Liver (tissue), 9 donors: Measurements from ENCODE around the gene STUM. TPM values are rescaled to one million over a fixed set of nuclear protein-coding genes. Genes with fewer than 3 reads are reported as not detected.

Source experiments
- DNase-seq: peaks from one replicate; pipeline ENCODE4 v3.0.0-alpha.2; 2017; ENCODE audit warnings: low spot score
- H3K27ac ChIP-seq, 2 donors: one replicate each; pipeline ENCODE4 v1.7.0; 2013; ENCODE audit warnings: inconsistent platforms in 2 of 2, low read length in 2 of 2, control low read depth in 1 of 2, low read depth in 1 of 2, mild to moderate bottlenecking in 1 of 2
- H3K27me3 ChIP-seq, 4 donors: one replicate each; pipeline versions ENCODE4 v1.6.1 to v1.7.0; 2013; ENCODE audit warnings: low read length in 3 of 4, inconsistent platforms in 1 of 4, mild to moderate bottlenecking in 1 of 4, moderate library complexity in 1 of 4; ENCODE audit not compliant: control insufficient read depth in 4 of 4, insufficient read depth in 4 of 4
- H3K36me3 ChIP-seq, 4 donors: one replicate each; pipeline versions ENCODE4 v1.6.1 to v1.7.0; 2013; ENCODE audit warnings: low read length in 3 of 4, mild to moderate bottlenecking in 3 of 4, low read depth in 1 of 4, moderate library complexity in 1 of 4; ENCODE audit not compliant: control insufficient read depth in 4 of 4, insufficient read depth in 3 of 4
- H3K4me1 ChIP-seq, 4 donors: one replicate each; pipeline versions ENCODE4 v1.6.1 to v1.7.0; 2013; ENCODE audit warnings: low read length in 3 of 4, mild to moderate bottlenecking in 3 of 4, moderate library complexity in 1 of 4; ENCODE audit not compliant: control insufficient read depth in 4 of 4, insufficient read depth in 4 of 4
- H3K4me3 ChIP-seq, 3 donors: one replicate each; pipeline versions ENCODE4 v1.6.1 to v1.7.0; 2013; ENCODE audit warnings: low read length in 3 of 3, control low read depth in 1 of 3, low read depth in 1 of 3, mild to moderate bottlenecking in 1 of 3
- H3K9ac ChIP-seq, 2 donors: one replicate each; pipeline ENCODE4 v1.7.0; 2013; ENCODE audit warnings: low read length in 2 of 2, mild to moderate bottlenecking in 2 of 2, moderate library complexity in 2 of 2, control low read depth in 1 of 2, low read depth in 1 of 2
- H3K9me3 ChIP-seq, 4 donors: one replicate each; pipeline versions ENCODE4 v1.6.1 to v1.7.0; 2013; ENCODE audit warnings: low read length in 3 of 4; ENCODE audit not compliant: control insufficient read depth in 4 of 4
- ATF3 ChIP-seq: IDR thresholded peaks from 2 replicates; pipeline ENCODE4 v1.6.1; 2016; ENCODE audit warnings: antibody characterized with exemption
- CTCF ChIP-seq: fragments of 150-350 bp; IDR thresholded peaks from 2 replicates; pipeline ENCODE4 v1.5.1; 2017; ENCODE audit warnings: improper control_type of control experiment, low read depth, low read length; ENCODE audit not compliant: missing input control
- FOXA1 ChIP-seq: IDR thresholded peaks from 2 replicates; pipeline ENCODE4 v1.6.1; 2016; ENCODE audit warnings: antibody characterized with exemption
- FOXA2 ChIP-seq: IDR thresholded peaks from 2 replicates; pipeline ENCODE4 v1.6.1; 2016; ENCODE audit warnings: antibody characterized with exemption
- GABPA ChIP-seq, 2 donors: IDR thresholded peaks in 1 of 2; conservative IDR thresholded peaks in 1 of 2; 2 replicates each; pipeline ENCODE4 v1.6.1; 2016; ENCODE audit warnings: antibody characterized with exemption in 2 of 2, mild to moderate bottlenecking in 1 of 2, moderate library complexity in 1 of 2
- HNF4A ChIP-seq, 2 donors: conservative IDR thresholded peaks; 2 replicates each; pipeline ENCODE4 v1.6.1; 2016; ENCODE audit warnings: antibody characterized with exemption in 2 of 2, mild to moderate bottlenecking in 2 of 2
- HNF4G ChIP-seq: IDR thresholded peaks from 2 replicates; pipeline ENCODE4 v1.6.1; 2016; ENCODE audit warnings: antibody characterized with exemption
- JUND ChIP-seq, 2 donors: IDR thresholded peaks; 2 replicates each; pipeline ENCODE4 v1.6.1; 2016; ENCODE audit warnings: antibody characterized with exemption in 2 of 2
- MAX ChIP-seq: IDR thresholded peaks from 2 replicates; pipeline ENCODE4 v1.6.1; 2016; ENCODE audit warnings: antibody characterized with exemption
- NR2F2 ChIP-seq: IDR thresholded peaks from 2 replicates; pipeline ENCODE4 v1.6.1; 2016; ENCODE audit warnings: antibody characterized with exemption
- RAD21 ChIP-seq, 2 donors: IDR thresholded peaks; 2 replicates each; pipeline ENCODE4 v1.6.1; 2016; ENCODE audit warnings: antibody characterized with exemption in 2 of 2, mild to moderate bottlenecking in 2 of 2
- RXRA ChIP-seq, 2 donors: IDR thresholded peaks; 2 replicates each; pipeline ENCODE4 v1.6.1; 2017 to 2018; ENCODE audit warnings: antibody characterized with exemption in 2 of 2, mild to moderate bottlenecking in 1 of 2
- SP1 ChIP-seq: IDR thresholded peaks from 2 replicates; pipeline ENCODE4 v1.6.1; 2018; ENCODE audit warnings: antibody characterized with exemption, mild to moderate bottlenecking
- TAF1 ChIP-seq: conservative IDR thresholded peaks from 2 replicates; pipeline ENCODE4 v1.6.1; 2016; ENCODE audit warnings: antibody characterized with exemption, mild to moderate bottlenecking
- YY1 ChIP-seq: IDR thresholded peaks from 2 replicates; pipeline ENCODE4 v1.6.1; 2016; ENCODE audit warnings: antibody characterized with exemption, mild to moderate bottlenecking
- ZBTB33 ChIP-seq: IDR thresholded peaks from 2 replicates; pipeline ENCODE4 v1.6.1; 2016; ENCODE audit warnings: antibody characterized with exemption
- WGBS: extraction: QIAGEN DNeasy Blood & Tissue Kit; methylation state at CpG from one replicate; pipeline ENCODE4 v1.1.7; 2013; 5-methylcytosine and 5-hydroxymethylcytosine counted together
- polyA plus RNA-seq, 2 donors: library from polyadenylated mRNA; stranded (reverse) in 1 of 2; unstranded in 1 of 2; fragments of 200-250 nt in 1 of 2; fragments of >200 nt in 1 of 2; fragmentation: Nextera tagmentation in 1 of 2; extraction: Ambion mirVana in 1 of 2; gene quantifications; one replicate each; pipeline versions ENCODE4 v1.2.1 to v1.2.3, GENCODE V29; 2013 to 2015
- total RNA-seq, 2 donors: library from RNA; depleted of rRNA; stranded (reverse); fragments of >200 nt; gene quantifications; one replicate each; pipeline ENCODE4 v1.2.3, GENCODE V29; 2014
- TF ChIP-seq, protein P1 (sequence below): IDR thresholded peaks from 2 replicates; pipeline ENCODE4 v1.6.1; 2016; ENCODE audit warnings: antibody characterized with exemption, mild to moderate bottlenecking
- donor health status: healthy.
- donor health status: healthy.
- donor health status: healthy.
- donor health status: healthy.
- donor health status: healthy.

The STUM gene
- total and polyA plus RNA-seq, 4 donors = 0.03 to 0.14 (median 0.07) TPM

DNA sequence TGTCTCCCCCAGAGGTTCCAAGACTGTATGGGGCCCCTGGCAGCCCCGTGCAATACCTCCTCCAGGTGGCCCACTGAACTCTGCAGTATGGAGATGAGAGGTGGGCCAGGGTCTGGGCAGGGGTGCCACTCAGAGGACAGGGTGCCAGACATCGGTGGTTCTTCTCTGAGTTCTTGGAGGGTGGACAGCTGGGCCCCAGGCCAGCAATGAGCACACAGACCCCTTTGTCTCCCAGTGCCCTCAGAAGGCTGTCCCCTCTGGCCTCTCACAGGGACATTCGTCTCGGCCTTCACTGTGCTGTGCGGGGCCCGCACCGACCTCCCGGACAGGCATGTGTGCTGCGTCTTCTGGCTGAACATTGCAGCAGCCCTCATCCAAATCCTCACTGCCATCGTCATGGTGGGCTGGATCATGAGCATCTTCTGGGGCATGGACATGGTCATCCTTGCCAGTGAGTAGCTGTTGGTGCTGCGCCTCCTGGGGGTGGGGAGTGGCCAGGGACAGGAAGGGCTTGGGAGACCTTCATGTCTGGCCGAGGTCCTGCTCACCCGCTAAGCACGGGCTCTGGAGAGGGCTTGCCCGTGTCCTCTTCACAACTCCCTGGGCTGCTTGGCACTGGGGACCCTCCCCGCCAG lies 48.1 kb downstream of the STUM start:
- 88% methylated on average over 16 of the region's 16 CpGs for WGBS
- Histone ChIP-seq H3K4me3 (no peak overlapping the region), H3K9me3 (peaks cover 0 to 2% (median 0%) of the 10 kb centered on the region in 4 donors), H3K9ac (no peak overlapping the region), H3K36me3 (no peaks in the 10 kb centered on the region), H3K27me3 (no peaks in the 10 kb centered on the region), H3K27ac (no peak overlapping the region), H3K4me1 (no peaks in the 10 kb centered on the region)
- TF ChIP-seq HNF4G = no peak
- no peak for TF ChIP-seq ZBTB33
- TF ChIP-seq YY1 = no peak
- TF ChIP-seq CTCF = no peak
- no peak for TF ChIP-seq HNF4A (conservative IDR thresholded peaks at IDR 0.05)
- TF ChIP-seq MAX = no peak
- TF ChIP-seq ATF3 = no peak
- TF ChIP-seq FOXA1 = no peak
- TF ChIP-seq RAD21 (IDR thresholded peaks at IDR 0.05) = no peak
- no peak for TF ChIP-seq NR2F2
- no peak for TF ChIP-seq SP1
- TF ChIP-seq FOXA2 = no peak
- no peak for TF ChIP-seq RXRA (IDR thresholded peaks at IDR 0.05)
- TF ChIP-seq TAF1 = no peak
- TF ChIP-seq JUND (IDR thresholded peaks at IDR 0.05) = no peak
- DNase-seq = no peak

- 86% methylated on average over 5 of the region's 5 CpGs for WGBS
- Histone ChIP-seq H3K4me1 (peaks cover 0 to 3% (median 1%) of the 10 kb centered on the region in 4 donors), H3K27me3 (no peaks in the 10 kb centered on the region), H3K9me3 (peaks cover 0 to 2% (median 0%) of the 10 kb centered on the region in 4 donors), H3K9ac (no peak overlapping the region), H3K36me3 (no peaks in the 10 kb centered on the region), H3K4me3 (no peak overlapping the region), H3K27ac (no peak overlapping the region)
- DNase-seq = no peak
- TF ChIP-seq FOXA1 = no peak
- TF ChIP-seq RXRA (IDR thresholded peaks at IDR 0.05) = no peak
- no peak for TF ChIP-seq ZBTB33
- TF ChIP-seq YY1 = no peak
- no peak for TF ChIP-seq TAF1
- TF ChIP-seq CTCF = no peak
- no peak for TF ChIP-seq HNF4A (conservative IDR thresholded peaks at IDR 0.05)
- TF ChIP-seq JUND (IDR thresholded peaks at IDR 0.05) = no peak
- TF ChIP-seq RAD21 (IDR thresholded peaks at IDR 0.05) = no peak
- no peak for TF ChIP-seq FOXA2
- TF ChIP-seq, protein P1, sequence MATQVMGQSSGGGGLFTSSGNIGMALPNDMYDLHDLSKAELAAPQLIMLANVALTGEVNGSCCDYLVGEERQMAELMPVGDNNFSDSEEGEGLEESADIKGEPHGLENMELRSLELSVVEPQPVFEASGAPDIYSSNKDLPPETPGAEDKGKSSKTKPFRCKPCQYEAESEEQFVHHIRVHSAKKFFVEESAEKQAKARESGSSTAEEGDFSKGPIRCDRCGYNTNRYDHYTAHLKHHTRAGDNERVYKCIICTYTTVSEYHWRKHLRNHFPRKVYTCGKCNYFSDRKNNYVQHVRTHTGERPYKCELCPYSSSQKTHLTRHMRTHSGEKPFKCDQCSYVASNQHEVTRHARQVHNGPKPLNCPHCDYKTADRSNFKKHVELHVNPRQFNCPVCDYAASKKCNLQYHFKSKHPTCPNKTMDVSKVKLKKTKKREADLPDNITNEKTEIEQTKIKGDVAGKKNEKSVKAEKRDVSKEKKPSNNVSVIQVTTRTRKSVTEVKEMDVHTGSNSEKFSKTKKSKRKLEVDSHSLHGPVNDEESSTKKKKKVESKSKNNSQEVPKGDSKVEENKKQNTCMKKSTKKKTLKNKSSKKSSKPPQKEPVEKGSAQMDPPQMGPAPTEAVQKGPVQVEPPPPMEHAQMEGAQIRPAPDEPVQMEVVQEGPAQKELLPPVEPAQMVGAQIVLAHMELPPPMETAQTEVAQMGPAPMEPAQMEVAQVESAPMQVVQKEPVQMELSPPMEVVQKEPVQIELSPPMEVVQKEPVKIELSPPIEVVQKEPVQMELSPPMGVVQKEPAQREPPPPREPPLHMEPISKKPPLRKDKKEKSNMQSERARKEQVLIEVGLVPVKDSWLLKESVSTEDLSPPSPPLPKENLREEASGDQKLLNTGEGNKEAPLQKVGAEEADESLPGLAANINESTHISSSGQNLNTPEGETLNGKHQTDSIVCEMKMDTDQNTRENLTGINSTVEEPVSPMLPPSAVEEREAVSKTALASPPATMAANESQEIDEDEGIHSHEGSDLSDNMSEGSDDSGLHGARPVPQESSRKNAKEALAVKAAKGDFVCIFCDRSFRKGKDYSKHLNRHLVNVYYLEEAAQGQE = no peak
- no peak for TF ChIP-seq NR2F2
- TF ChIP-seq GABPA (IDR thresholded peaks at IDR 0.05 in 1 of 2, conservative IDR thresholded peaks at IDR 0.05 in 1 of 2) = no peak
- TF ChIP-seq HNF4G = no peak
These were observed 49.3 kb downstream of the STUM start for GRCh38 chr1:226597616-226598454.
